Karpas-422 (cell line): Measurements from ENCODE around the gene RASD1. TPM values are rescaled to one million over a fixed set of nuclear protein-coding genes. Genes with fewer than 3 reads are reported as not detected.
"Not testable (repeated sequence)": the region's sequence is repeated elsewhere in the genome, so short reads cannot be mapped to it uniquely, and the experiment has no call there.

Experiments
- DNase-seq: peaks from one replicate; pipeline ENCODE4 v3.0.0-alpha.2; 2015
- H2AFZ ChIP-seq: fragments of 200-600 bp; sonication (generic); 2 replicates; pipeline ENCODE4 v1.6.1; 2014; ENCODE audit warnings: antibody characterized with exemption, low read length, mixed read lengths
- H3K27ac ChIP-seq: fragments of 200-600 bp; sonication (generic); 2 replicates; pipeline ENCODE4 v1.5.1; 2014; ENCODE audit warnings: mild to moderate bottlenecking, low read length, moderate library complexity
- H3K27me3 ChIP-seq: fragments of 200-600 bp; sonication (generic); 2 replicates; pipeline ENCODE4 v1.6.1; 2014; ENCODE audit warnings: low read length, mixed read lengths
- H3K36me3 ChIP-seq: fragments of 200-600 bp; sonication (generic); 2 replicates; pipeline ENCODE4 v1.6.1; 2014; ENCODE audit warnings: low read length, mixed read lengths; ENCODE audit not compliant: insufficient read depth
- H3K4me1 ChIP-seq: fragments of 200-600 bp; sonication (generic); 2 replicates; pipeline ENCODE4 v1.6.1; 2014; ENCODE audit warnings: mild to moderate bottlenecking, low read length, mixed read lengths
- H3K4me2 ChIP-seq: fragments of 200-600 bp; sonication (generic); 2 replicates; pipeline ENCODE4 v1.6.1; 2014; ENCODE audit warnings: low read length, low read depth, mild to moderate bottlenecking; ENCODE audit not compliant: poor library complexity, severe bottlenecking
- H3K4me3 ChIP-seq: fragments of 200-600 bp; sonication (generic); 2 replicates; pipeline ENCODE4 v1.5.1; 2014; ENCODE audit warnings: mild to moderate bottlenecking, antibody characterized with exemption, low read length, mixed read lengths
- H3K79me2 ChIP-seq: fragments of 200-600 bp; sonication (generic); 2 replicates; pipeline ENCODE4 v1.6.1; 2014; ENCODE audit warnings: mild to moderate bottlenecking, low read length, mixed read lengths
- H3K9ac ChIP-seq: fragments of 200-600 bp; sonication (generic); 2 replicates; pipeline ENCODE4 v1.6.0; 2014; ENCODE audit warnings: low read length
- H3K9me2 ChIP-seq: fragments of 200-600 bp; sonication (generic), shearing (Covaris generic); replicated peaks from 2 replicates; pipeline ENCODE4 v1.6.0; 2014; ENCODE audit warnings: mild to moderate bottlenecking, low read length, moderate library complexity; ENCODE audit not compliant: insufficient read depth
- H3K9me3 ChIP-seq: fragments of 300-700, 200-600 bp; sonication (generic); 2 replicates; pipeline ENCODE4 v1.6.1; 2014; ENCODE audit warnings: low read length, mixed read lengths
- H4K20me1 ChIP-seq: fragments of 200-600 bp; sonication (generic); 2 replicates; pipeline ENCODE4 v1.6.1; 2014; ENCODE audit warnings: mild to moderate bottlenecking, antibody characterized with exemption, low read length, low read depth; ENCODE audit not compliant: insufficient read depth
- total RNA-seq: library from RNA; depleted of rRNA; stranded (reverse); fragments of >200 nt; shearing (Covaris generic); gene quantifications from 2 replicates; pipeline ENCODE4 v1.2.3, GENCODE V29; 2014; ENCODE audit warnings: low replicate concordance

The RASD1 gene
- total RNA-seq, 1 experiment from 2014 or later: not detected

DNA sequence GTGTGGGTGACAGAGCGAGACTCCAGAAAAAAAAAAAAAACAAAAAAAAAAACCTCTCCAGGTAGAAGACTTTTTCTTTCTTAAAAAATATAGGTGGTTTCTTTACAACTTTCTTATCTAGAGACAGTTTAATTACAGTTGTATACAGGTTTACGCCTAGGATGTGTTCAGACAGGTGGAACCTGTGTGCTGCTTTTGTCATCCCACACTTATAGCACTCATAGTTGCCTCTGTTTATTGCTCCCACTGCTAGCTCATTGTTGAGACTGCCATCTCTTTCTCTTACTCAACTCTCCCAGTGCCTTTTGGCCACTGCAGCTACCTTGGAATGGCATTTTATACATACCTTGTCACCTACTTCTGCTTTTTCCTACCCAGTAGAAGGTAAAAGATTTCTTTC lies 38.5 kb downstream of the RASD1 start:
- Histone ChIP-seq H3K9me2 (no peaks in the 10 kb centered on the region), H3K27me3 (no peaks in the 10 kb centered on the region), H3K36me3 (no peaks in the 10 kb centered on the region), H3K4me3 (no peak overlapping the region), H3K9me3 (peaks cover 7% of the 10 kb centered on the region), H3K4me2 (no peak overlapping the region), H3K27ac (no peak overlapping the region), H3K79me2 (no peaks in the 10 kb centered on the region), H4K20me1 (no peaks in the 10 kb centered on the region), H2AFZ (no peak overlapping the region), H3K4me1 (no peaks in the 10 kb centered on the region), H3K9ac (no peak overlapping the region)
- DNase-seq: no peak

DNA sequence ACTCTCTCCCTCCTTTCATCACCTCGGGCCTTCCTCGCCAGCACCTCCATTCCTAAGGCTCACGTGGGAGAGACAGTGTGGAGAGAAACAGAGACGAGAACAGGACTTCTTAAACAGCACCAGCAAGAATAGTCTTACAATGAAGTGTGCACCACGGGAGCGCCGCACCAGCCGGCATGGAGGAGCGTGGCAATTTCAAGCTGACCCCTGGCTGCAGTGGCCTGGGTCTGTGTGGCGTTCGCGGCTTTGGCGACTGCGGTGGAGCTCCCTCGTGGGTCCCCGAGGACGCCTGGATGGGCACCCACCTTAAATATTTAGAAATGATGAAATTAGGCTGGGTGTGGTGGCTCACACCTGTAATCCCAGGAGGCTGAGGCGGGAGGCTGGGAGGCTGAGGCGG lies 39.9 kb downstream of the RASD1 start:
- Histone ChIP-seq H3K9me3 (peaks cover 7% of the 10 kb centered on the region), H3K4me1 (no peaks in the 10 kb centered on the region), H3K9me2 (no peaks in the 10 kb centered on the region), H3K4me3 (no peak overlapping the region), H3K79me2 (no peaks in the 10 kb centered on the region), H3K9ac (no peak overlapping the region), H2AFZ (no peak overlapping the region), H3K27ac (no peak overlapping the region), H3K36me3 (no peaks in the 10 kb centered on the region), H4K20me1 (no peaks in the 10 kb centered on the region), H3K27me3 (no peaks in the 10 kb centered on the region), H3K4me2 (no peak overlapping the region)
- DNase-seq: no peak

- Histone ChIP-seq H3K27me3 (no peaks in the 10 kb centered on the region), H3K9ac (no peak overlapping the region), H2AFZ (no peak overlapping the region), H3K9me2 (no peaks in the 10 kb centered on the region), H3K4me1 (no peaks in the 10 kb centered on the region), H3K27ac (no peak overlapping the region), H3K79me2 (no peaks in the 10 kb centered on the region), H3K4me3 (no peak overlapping the region), H3K9me3 (peaks cover 7% of the 10 kb centered on the region), H3K36me3 (no peaks in the 10 kb centered on the region), H4K20me1 (no peaks in the 10 kb centered on the region), H3K4me2 (no peak overlapping the region)
- DNase-seq: no peak
Measured at GRCh38 chr17:17455173-17455572, 41.0 kb downstream of the RASD1 start.

- H3K27ac ChIP-seq, H3K4me3 ChIP-seq, H3K36me3 ChIP-seq, DNase-seq, H2AFZ ChIP-seq, H3K9ac ChIP-seq, H4K20me1 ChIP-seq, H3K79me2 ChIP-seq, H3K27me3 ChIP-seq, H3K4me1 ChIP-seq, H3K4me2 ChIP-seq, H3K9me3 ChIP-seq, H3K9me2 ChIP-seq: not testable (repeated sequence)
Measured at GRCh38 chr17:17454700-17455099, 41.5 kb downstream of the RASD1 start.

- Histone ChIP-seq H4K20me1 (no peaks in the 10 kb centered on the region), H3K79me2 (no peaks in the 10 kb centered on the region), H3K9me2 (no peaks in the 10 kb centered on the region), H3K4me2 (no peak overlapping the region), H3K27ac (no peak overlapping the region), H3K4me3 (no peak overlapping the region), H3K9ac (no peak overlapping the region), H3K9me3 (no peaks in the 10 kb centered on the region), H2AFZ (no peak overlapping the region), H3K36me3 (no peaks in the 10 kb centered on the region), H3K4me1 (no peaks in the 10 kb centered on the region), H3K27me3 (no peaks in the 10 kb centered on the region)
- DNase-seq: no peak
Measured at GRCh38 chr17:17454276-17454675, 41.9 kb downstream of the RASD1 start.

- no peaks in the 10 kb centered on the region for H3K27me3 ChIP-seq
- no peaks in the 10 kb centered on the region for H3K79me2 ChIP-seq
- DNase-seq: peak; percentile 46
- no peaks in the 10 kb centered on the region for H3K9me2 ChIP-seq
- no peaks in the 10 kb centered on the region for H3K4me1 ChIP-seq
- no peaks in the 10 kb centered on the region for H3K36me3 ChIP-seq
- H3K4me3 ChIP-seq: no peak overlapping the region
- H3K27ac ChIP-seq: no peak overlapping the region
- H3K4me2 ChIP-seq: no peak overlapping the region
- H4K20me1 ChIP-seq: no peaks in the 10 kb centered on the region
- no peak overlapping the region for H2AFZ ChIP-seq
- H3K9me3 ChIP-seq: no peaks in the 10 kb centered on the region
- no peak overlapping the region for H3K9ac ChIP-seq
Measured at GRCh38 chr17:17453088-17453487, 43.1 kb downstream of the RASD1 start.

DNA sequence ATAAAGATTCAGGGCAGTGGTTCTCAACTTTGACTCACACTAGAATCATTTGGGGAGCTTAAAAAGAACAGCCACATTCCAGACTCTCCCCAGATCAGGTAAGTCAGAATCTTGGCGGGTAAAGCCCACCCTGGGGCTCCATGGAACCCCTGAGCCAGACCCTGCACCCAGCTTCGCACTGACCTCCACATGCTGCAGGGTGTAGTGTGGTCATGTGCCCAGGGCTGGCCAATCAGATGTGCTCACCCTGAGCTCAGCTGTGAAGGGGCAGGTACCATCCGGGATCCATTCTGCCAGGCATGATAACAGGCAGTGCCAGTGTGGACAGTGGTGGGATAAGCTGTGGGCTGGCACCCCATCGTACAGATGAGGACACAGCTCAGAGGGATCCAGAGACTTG lies 47.5 kb downstream of the RASD1 start:
- Histone ChIP-seq H3K4me3 (no peak overlapping the region), H2AFZ (no peak overlapping the region), H3K79me2 (no peaks in the 10 kb centered on the region), H3K9me2 (no peaks in the 10 kb centered on the region), H3K9me3 (no peaks in the 10 kb centered on the region), H3K4me2 (no peak overlapping the region), H3K9ac (no peak overlapping the region), H4K20me1 (no peaks in the 10 kb centered on the region), H3K36me3 (no peaks in the 10 kb centered on the region), H3K27me3 (no peaks in the 10 kb centered on the region), H3K27ac (no peak overlapping the region), H3K4me1 (no peaks in the 10 kb centered on the region)
- DNase-seq: peak; percentile 25

GRCh38 chr17:17448076-17448475 lies 48.1 kb downstream of the RASD1 start:
- H3K4me1 ChIP-seq: no peaks in the 10 kb centered on the region
- H3K36me3 ChIP-seq: no peaks in the 10 kb centered on the region
- peak; percentile 16 for DNase-seq
- H3K79me2 ChIP-seq: no peaks in the 10 kb centered on the region
- H3K9ac ChIP-seq: no peak overlapping the region
- no peaks in the 10 kb centered on the region for H3K9me2 ChIP-seq
- H2AFZ ChIP-seq: no peak overlapping the region
- no peak overlapping the region for H3K27ac ChIP-seq
- H3K27me3 ChIP-seq: no peaks in the 10 kb centered on the region
- H3K4me2 ChIP-seq: no peak overlapping the region
- no peaks in the 10 kb centered on the region for H3K9me3 ChIP-seq
- no peaks in the 10 kb centered on the region for H4K20me1 ChIP-seq
- no peak overlapping the region for H3K4me3 ChIP-seq

DNA sequence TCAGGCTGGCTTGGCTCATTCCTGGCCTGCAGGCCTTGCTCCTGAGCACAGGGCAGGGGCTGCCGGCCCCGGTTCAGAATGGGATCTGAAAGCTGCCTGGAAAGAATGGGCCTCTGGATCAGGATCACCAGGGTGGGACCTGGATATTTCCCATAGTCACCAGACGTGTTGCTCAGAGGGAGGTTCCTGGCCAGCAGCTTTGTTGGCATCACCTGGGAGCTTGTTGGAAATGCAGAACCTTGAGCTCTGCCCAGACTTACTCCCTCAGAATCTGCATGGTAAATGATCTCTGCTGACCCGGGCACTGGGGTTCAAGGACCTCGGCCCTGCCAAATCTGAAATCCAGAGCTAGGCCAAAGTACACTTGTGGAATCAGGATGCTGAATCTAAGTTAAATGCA lies 48.9 kb downstream of the RASD1 start:
- Histone ChIP-seq H3K27ac (no peak overlapping the region), H3K9me3 (no peaks in the 10 kb centered on the region), H3K27me3 (no peaks in the 10 kb centered on the region), H2AFZ (no peak overlapping the region), H3K4me3 (no peak overlapping the region), H3K79me2 (no peaks in the 10 kb centered on the region), H4K20me1 (no peaks in the 10 kb centered on the region), H3K9ac (no peak overlapping the region), H3K9me2 (no peaks in the 10 kb centered on the region), H3K36me3 (no peaks in the 10 kb centered on the region), H3K4me1 (no peaks in the 10 kb centered on the region), H3K4me2 (no peak overlapping the region)
- peak; percentile 6 for DNase-seq
